Activated CD8-positive, alpha-beta memory T cell treated with anti-CD3 and anti-CD28 coated beads for 1 hour (primary cell): ENCODE data around the gene TMEM273.

Source experiments
- DNase-seq, 2 donors: peaks; one replicate each; pipeline ENCODE4 v3.0.0-alpha.2; 2020; ENCODE audit warnings: low read depth in 1 of 2; ENCODE audit errors: extremely low read depth in 1 of 2

TMEM273 gene

DNA sequence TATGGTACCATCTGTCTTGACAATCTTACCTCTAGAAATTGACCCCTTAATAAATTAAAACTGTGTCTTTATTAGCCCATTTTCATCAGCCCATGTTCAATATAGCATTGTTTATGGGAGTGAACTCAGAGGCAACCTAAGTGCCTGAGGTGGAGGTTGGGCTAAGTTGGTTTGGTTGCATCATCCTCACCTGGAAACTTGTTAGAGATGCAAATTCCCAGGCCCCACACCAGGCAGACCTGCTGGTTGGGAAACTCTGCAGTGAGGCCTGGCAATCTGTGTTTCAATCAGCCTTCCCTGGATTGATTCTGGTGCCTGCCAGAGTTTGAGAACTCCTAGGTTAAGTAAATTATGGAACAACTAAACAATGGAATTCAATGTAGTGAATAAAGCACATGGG, 44.9 kb downstream of the TMEM273 start:
- no peak for DNase-seq

GRCh38 chr10:49141541-49142332, 46.5 kb downstream of the TMEM273 start:
- no peak for DNase-seq

- no peak for DNase-seq
Measured at GRCh38 chr10:49140304-49141177, 47.6 kb downstream of the TMEM273 start.

DNA sequence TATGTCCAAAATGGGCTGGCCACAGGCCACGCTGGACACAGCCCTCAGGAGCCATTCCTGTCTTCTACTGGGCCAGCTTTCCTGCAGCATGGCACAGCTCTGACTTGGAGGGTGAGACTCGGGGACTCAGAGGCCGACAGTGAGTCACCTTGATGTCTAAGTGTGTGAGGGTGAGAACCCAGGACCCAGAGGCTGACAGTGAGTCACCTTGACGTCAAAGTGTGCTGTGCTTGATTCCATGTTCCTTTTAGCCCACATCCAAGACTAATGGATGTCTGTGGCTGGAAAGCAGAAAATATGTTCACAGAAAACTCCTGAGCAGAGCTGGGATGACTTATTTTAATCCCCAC, 48.4 kb downstream of the TMEM273 start:
- no peak for DNase-seq

DNA sequence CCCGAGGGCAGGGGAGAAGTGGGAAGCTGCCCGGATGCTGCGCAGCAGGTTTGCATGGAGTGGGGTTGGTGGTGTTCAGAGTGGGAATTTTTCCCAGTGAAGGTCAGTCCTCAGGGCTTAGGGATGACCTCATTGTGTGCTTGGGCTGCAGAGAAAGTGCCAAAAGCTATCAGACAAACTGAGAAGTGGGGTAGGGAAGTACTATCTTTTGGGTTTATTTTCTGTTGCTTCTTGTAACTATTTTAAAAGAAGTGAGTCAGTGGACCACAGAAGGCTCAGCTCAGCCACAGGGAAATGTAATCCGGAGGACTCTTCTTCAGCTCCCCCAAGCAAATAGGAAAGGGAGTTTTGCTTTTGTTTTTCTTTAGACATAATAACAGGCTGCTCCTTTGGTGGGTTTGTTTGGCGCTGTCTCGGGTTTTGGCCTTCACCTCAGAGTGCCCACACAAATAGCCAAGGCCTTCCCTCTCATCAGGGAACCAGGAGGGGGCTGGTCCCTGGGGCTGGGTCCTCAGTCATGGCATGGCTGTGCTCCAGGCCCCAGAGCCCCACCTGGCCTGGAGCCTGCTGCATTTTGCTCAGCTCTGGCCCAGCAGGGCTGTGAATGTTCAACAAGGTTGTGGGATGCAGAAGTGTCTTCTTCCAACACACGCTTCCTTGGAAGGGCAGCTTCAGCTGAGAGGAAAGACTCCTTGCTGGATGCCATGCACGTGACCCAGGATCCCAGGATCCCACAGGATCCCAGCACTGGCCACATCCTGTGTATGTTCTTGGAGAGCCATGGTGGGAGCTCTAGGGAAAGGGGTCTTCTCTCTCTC, 49.0 kb downstream of the TMEM273 start:
- no peak for DNase-seq

- no peak for DNase-seq
Measured at GRCh38 chr10:49138361-49138891, 49.8 kb downstream of the TMEM273 start.

GRCh38 chr10:49136525-49136924, 51.7 kb downstream of the TMEM273 start:
- DNase-seq, result no peak

DNA sequence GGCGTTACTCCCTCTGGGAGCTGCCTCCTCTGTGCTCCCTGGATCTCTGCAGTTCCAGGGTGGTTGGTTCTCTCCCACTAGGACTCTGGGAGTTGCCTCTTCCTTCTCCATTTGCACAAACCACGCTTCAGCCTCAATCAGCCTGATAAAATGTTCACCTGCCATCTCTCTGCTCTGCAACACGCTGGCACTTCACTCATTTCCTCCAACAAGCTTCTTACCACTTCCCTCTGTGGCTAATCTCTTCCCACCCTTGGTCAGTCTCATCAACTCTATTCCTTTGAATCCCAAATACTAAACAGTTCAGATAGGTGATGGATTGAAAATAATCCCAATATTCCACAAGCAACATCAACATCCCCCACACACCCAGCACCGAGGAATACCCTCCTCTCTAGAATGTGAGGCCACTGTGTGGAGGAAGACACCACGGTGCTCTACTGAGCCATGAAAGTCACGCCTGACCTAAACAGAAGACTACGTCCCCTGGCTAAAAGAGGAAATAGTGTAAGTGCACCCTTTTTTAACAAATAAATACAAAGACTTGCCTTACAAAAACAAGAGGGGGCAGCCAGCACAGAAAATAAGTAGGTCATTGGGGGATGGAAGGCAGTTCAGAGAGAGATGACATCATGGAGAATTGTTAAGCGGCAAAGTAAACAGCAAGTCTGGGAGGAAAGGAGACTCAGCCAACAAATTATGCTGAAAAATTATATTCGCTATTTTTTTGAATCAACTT, 52.4 kb downstream of the TMEM273 start:
- DNase-seq, result no peak

DNA sequence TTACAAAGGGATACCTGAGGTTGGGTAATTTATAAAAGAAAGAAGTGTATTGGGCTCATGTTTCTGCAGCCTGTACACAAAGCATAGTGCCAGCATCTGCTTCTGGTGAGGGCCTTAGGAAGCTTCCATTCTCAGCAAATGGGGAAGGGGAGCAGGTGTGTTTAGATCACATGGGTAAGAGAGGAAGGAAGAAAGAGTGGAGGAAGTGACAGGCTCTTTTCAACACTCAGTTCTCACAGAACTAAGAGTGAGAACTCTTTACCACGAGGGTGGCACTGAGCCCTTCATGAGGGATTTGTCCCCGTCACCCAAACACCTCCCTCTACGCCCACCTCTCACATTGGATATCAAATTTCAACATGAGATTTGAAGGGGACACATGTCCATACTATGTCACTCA, 53.9 kb downstream of the TMEM273 start:
- no peak for DNase-seq

- no peak for DNase-seq
Measured at GRCh38 chr10:49133706-49134248, 54.4 kb downstream of the TMEM273 start, which contains the start of gene FAM170B. Gene FAM170B (minus strand): TSS chr10:49134021. CDS start chr10:49133918, 103 bp downstream.

- no peak for DNase-seq
Measured at GRCh38 chr10:49132362-49132737, 55.8 kb downstream of the TMEM273 start.

DNA sequence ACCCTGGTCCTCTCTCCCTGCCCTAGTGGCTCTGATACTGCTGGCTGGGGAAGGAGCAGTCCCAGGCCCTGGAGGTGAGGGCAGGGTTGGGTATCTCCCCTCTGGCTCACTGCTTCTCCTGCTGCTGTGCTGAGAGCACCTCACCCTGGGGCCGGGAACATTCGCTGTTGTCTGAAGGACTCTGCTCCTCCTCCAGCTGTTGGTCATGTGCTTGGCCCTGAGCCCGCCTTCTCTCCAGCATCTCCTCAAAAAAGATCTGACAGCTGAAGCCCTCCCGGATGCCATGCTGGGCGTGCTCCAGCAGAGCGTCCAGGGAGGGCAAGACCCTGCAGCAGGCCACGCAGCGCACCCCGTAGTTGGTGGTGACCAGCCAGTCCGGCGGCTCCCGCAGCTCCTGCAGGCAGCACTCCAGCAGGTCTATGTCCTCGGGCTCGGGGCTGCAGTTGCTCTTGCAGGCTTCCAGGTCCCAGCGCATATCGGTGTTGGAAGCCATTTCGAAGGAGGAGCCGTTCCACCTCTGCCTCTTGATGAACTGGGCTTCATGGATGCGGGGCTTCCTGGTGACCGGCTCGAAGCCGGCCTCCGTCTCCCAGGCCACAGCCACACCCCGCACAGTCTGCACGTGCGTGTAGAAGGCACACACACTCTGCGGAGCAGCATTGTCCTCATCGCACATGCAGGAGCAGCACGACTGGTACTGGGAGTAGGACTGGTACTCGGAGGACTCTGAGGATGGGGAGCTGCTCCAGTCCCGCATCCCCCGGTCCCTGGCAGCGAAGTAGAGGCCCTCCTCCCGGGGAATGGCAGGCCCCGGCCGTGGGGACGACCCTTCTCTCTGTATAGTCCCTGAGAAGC, 56.5 kb downstream of the TMEM273 start:
- no peak for DNase-seq

DNA sequence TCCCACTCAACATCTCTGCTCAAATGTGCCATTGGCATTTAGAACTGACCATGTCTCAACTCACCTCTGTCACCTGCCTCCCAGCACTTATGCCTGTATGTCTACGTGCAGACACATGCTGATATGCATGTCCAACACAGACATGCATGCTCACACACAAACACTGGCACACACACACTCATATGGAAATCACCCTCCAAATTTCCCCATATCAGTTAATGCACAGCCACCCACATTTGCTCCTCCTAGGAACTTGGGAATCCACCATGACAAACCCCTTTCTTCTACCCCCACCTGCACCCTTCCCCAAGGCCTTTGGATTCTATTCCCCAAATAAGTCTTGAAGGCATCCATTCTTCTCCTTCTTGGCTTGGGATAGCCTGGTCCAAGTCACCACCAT, 58.8 kb downstream of the TMEM273 start:
- DNase-seq, result no peak

DNA sequence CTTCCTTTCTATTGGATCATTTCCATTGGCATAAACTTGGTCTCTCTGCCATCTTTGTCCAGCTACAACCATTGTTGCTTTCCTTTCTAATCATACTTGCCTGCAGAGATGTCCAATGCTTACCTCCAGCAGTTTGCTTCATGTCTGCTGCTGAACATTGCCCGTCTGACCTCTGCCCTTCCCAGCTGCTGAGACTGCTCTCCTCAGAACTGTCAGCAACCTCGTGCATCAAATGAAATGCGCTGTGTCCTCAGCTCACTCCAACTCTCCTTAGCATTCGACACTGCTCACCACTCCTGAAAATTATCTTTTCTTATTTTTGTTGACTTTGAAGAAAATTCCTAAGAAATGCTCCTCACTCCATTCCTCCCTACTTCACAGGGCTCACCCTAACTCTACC, 59.3 kb downstream of the TMEM273 start:
- DNase-seq, result no peak

- DNase-seq, result no peak
Measured at GRCh38 chr10:49123981-49124950, 63.9 kb downstream of the TMEM273 start.

- DNase-seq, result no peak
Measured at GRCh38 chr10:49120911-49121310, 67.3 kb downstream of the TMEM273 start.

DNA sequence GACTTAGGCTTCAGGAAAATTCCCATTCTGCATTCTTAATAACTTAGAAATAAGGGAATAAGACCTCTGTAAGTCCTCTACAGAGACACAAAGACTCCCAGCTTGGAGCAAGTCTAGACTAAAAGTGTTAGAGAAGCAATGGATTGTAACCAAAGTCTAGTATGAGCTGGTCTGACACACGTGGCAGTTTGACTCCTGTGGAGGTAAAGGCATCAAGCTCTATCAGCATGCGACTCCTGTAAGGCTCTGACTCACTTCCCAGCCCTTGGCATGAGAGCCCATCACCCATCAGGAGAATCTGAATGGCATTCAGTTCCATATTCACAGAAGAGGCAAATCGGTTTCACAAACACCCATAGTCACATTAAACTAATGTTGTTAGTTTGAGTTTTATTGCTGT, 68.4 kb downstream of the TMEM273 start:
- no peak for DNase-seq
